Measurements from ENCODE around the gene MIR17HG.

The MIR17HG gene

GRCh38 chr13:91400063-91400399 lies 52.5 kb downstream of the MIR17HG start:
- Histone ChIP-seq H3K9me3 (ENCODE audit: insufficient read depth, low read depth, low read length) (peaks cover 2% of the 10 kb centered on the region), H3K4ac (ENCODE audit: low read depth, low read length) (no peak overlapping the region), H3K79me2 (ENCODE audit: control insufficient read depth, insufficient read depth, low read length, poor library complexity) (no peaks in the 10 kb centered on the region), H3K18ac (ENCODE audit: low read length) (no peak overlapping the region), H3K36me3 (ENCODE audit: control insufficient read depth in 1 of 2, insufficient read depth in 2 of 2, low read length in 2 of 2) (no peaks in the 10 kb centered on the region), H4K8ac (ENCODE audit: low read depth, low read length) (no peak overlapping the region), H3K9ac (ENCODE audit: low read length) (no peak overlapping the region), H3K4me2 (ENCODE audit: low read length) (no peak overlapping the region), H2BK120ac (ENCODE audit: insufficient read depth, low read length, poor library complexity) (no peak overlapping the region), H2BK12ac (ENCODE audit: low read length) (no peak overlapping the region), H4K12ac (ENCODE audit: low read depth, low read length) (no peak overlapping the region), H3K27me3 (ENCODE audit: insufficient read depth, low read length) (peaks cover 15% of the 10 kb centered on the region), H3K14ac (ENCODE audit: low read length) (no peak overlapping the region), H3K79me1 (ENCODE audit: low read length) (no peaks in the 10 kb centered on the region), H3K4me3 (ENCODE audit: low read depth, low read length) (no peak overlapping the region), H3K27ac (ENCODE audit: low read depth, low read length) (no peak overlapping the region), H3K4me1 (ENCODE audit: control insufficient read depth in 1 of 2, insufficient read depth in 2 of 2, low read length in 2 of 2) (peaks cover 6 to 7% of the 10 kb centered on the region in 2 experiments), H2AK5ac (ENCODE audit: low read length) (no peak overlapping the region), H3K23ac (ENCODE audit: low read length) (no peak overlapping the region), H4K91ac (ENCODE audit: low read depth, low read length) (no peak overlapping the region), H2BK5ac (ENCODE audit: low read depth, low read length, poor library complexity) (no peak overlapping the region), H2AFZ (ENCODE audit: insufficient read depth, low read length, poor library complexity) (no peak overlapping the region)
- no CpG with 5 or more reads among the region's 6 CpGs for WGBS (ENCODE audit: extremely low coverage, insufficient coverage, insufficient read length)
- no peak for DNase-seq

GRCh38 chr13:91400671-91401070 lies 53.2 kb downstream of the MIR17HG start:
- Histone ChIP-seq H3K79me1 (ENCODE audit: low read length) (no peaks in the 10 kb centered on the region), H3K23ac (ENCODE audit: low read length) (no peak overlapping the region), H3K14ac (ENCODE audit: low read length) (no peak overlapping the region), H3K18ac (ENCODE audit: low read length) (no peak overlapping the region), H4K91ac (ENCODE audit: low read depth, low read length) (no peak overlapping the region), H4K8ac (ENCODE audit: low read depth, low read length) (no peak overlapping the region), H3K36me3 (ENCODE audit: control insufficient read depth in 1 of 2, insufficient read depth in 2 of 2, low read length in 2 of 2) (no peaks in the 10 kb centered on the region), H3K4ac (ENCODE audit: low read depth, low read length) (no peak overlapping the region), H2BK12ac (ENCODE audit: low read length) (no peak overlapping the region), H3K4me1 (ENCODE audit: control insufficient read depth in 1 of 2, insufficient read depth in 2 of 2, low read length in 2 of 2) (peaks cover 6 to 7% of the 10 kb centered on the region in 2 experiments), H3K9me3 (ENCODE audit: insufficient read depth, low read depth, low read length) (peaks cover 2% of the 10 kb centered on the region), H2BK120ac (ENCODE audit: insufficient read depth, low read length, poor library complexity) (no peak overlapping the region), H3K79me2 (ENCODE audit: control insufficient read depth, insufficient read depth, low read length, poor library complexity) (no peaks in the 10 kb centered on the region), H3K4me3 (ENCODE audit: low read depth, low read length) (no peak overlapping the region), H2AFZ (ENCODE audit: insufficient read depth, low read length, poor library complexity) (no peak overlapping the region), H4K12ac (ENCODE audit: low read depth, low read length) (no peak overlapping the region), H3K4me2 (ENCODE audit: low read length) (no peak overlapping the region), H3K9ac (ENCODE audit: low read length) (no peak overlapping the region), H2AK5ac (ENCODE audit: low read length) (no peak overlapping the region), H2BK5ac (ENCODE audit: low read depth, low read length, poor library complexity) (no peak overlapping the region), H3K27me3 (ENCODE audit: insufficient read depth, low read length) (peaks cover 15% of the 10 kb centered on the region), H3K27ac (ENCODE audit: low read depth, low read length) (no peak overlapping the region)
- no CpG with 5 or more reads among the region's 3 CpGs for WGBS (ENCODE audit: extremely low coverage, insufficient coverage, insufficient read length)
- no peak for DNase-seq

DNA sequence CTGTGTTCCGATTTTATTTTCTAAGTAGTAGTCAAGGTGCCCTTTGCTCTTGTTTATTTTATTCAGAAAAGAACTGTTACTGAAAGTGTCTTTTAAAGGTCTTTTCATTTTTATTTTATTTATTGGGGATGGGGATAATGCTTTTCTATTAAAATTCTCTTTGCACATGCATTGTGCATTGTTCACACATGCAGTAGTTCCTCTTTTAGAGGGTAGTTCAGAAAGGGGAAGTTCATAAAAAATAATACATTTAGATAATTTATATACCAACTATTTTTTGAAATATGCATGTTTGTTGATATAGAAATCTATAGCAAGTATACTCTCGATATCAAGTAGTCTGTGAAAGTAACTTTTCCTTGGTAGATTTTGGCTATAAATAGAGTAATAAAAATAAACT lies 54.4 kb downstream of the MIR17HG start:
- no peak overlapping the region for H3K9ac ChIP-seq (ENCODE audit: low read length)
- H4K12ac ChIP-seq (ENCODE audit: low read depth, low read length) = no peak overlapping the region
- no peaks in the 10 kb centered on the region for H3K79me1 ChIP-seq (ENCODE audit: low read length)
- no peaks in the 10 kb centered on the region for H3K36me3 ChIP-seq (ENCODE audit: control insufficient read depth in 1 of 2, insufficient read depth in 2 of 2, low read length in 2 of 2)
- H3K4me1 ChIP-seq (ENCODE audit: control insufficient read depth in 1 of 2, insufficient read depth in 2 of 2, low read length in 2 of 2) = peaks cover 6 to 7% of the 10 kb centered on the region in 2 experiments
- H3K14ac ChIP-seq (ENCODE audit: low read length) = no peak overlapping the region
- peaks cover 2% of the 10 kb centered on the region for H3K9me3 ChIP-seq (ENCODE audit: insufficient read depth, low read depth, low read length)
- no peak overlapping the region for H2BK5ac ChIP-seq (ENCODE audit: low read depth, low read length, poor library complexity)
- no peak overlapping the region for H3K4me3 ChIP-seq (ENCODE audit: low read depth, low read length)
- H2BK120ac ChIP-seq (ENCODE audit: insufficient read depth, low read length, poor library complexity) = no peak overlapping the region
- no peaks in the 10 kb centered on the region for H3K79me2 ChIP-seq (ENCODE audit: control insufficient read depth, insufficient read depth, low read length, poor library complexity)
- H3K4me2 ChIP-seq (ENCODE audit: low read length) = no peak overlapping the region
- no peak overlapping the region for H2AFZ ChIP-seq (ENCODE audit: insufficient read depth, low read length, poor library complexity)
- DNase-seq = no peak
- H3K23ac ChIP-seq (ENCODE audit: low read length) = no peak overlapping the region
- H3K4ac ChIP-seq (ENCODE audit: low read depth, low read length) = no peak overlapping the region
- no peak overlapping the region for H3K18ac ChIP-seq (ENCODE audit: low read length)
- no CpG with 5 or more reads among the region's 2 CpGs for WGBS (ENCODE audit: extremely low coverage, insufficient coverage, insufficient read length)
- H3K27me3 ChIP-seq (ENCODE audit: insufficient read depth, low read length) = peaks cover 15% of the 10 kb centered on the region
- no peak overlapping the region for H2AK5ac ChIP-seq (ENCODE audit: low read length)
- H4K8ac ChIP-seq (ENCODE audit: low read depth, low read length) = no peak overlapping the region
- H2BK12ac ChIP-seq (ENCODE audit: low read length) = no peak overlapping the region
- no peak overlapping the region for H4K91ac ChIP-seq (ENCODE audit: low read depth, low read length)
- no peak overlapping the region for H3K27ac ChIP-seq (ENCODE audit: low read depth, low read length)

All from trophoblast cell (in vitro differentiated cells and primary cell).